ENCODE measurements around the gene ANKRD6. TPM values are rescaled to one million over a fixed set of nuclear protein-coding genes. Genes with fewer than 3 reads are reported as not detected.

Gene ANKRD6
- polyA plus RNA-seq, 1 of the 3 experiments (the other 2 are of a cell fraction) = 2.6 TPM

DNA sequence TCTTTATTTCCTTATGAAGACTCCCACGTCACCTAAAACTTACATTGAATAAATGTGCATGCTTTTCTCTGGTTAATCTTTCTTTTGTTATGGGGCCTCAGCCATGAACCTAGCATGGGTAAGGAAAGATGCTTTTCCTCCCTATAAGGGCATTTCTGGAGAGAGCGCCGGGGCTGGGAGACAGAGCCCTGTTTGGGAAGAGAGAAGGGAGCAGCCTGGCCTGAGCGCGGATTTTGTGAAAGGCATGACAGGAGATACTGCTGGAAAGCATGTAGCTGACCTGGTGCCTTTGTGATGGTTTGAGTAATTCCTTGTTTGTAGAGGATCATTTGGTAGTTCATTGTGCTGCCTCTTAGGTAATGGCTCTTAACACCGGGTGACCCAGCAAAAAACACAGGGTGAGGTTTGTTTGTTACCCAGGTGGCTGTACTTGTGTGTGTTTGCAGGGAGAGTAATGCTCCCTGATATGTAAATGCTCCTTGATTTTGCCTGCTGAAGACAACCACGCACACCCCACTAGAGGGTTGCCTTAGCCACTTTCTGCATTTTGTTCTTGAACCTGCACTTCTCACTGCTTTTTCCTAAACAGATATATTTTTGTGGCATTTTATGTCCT lies 59.2 kb downstream of the ANKRD6 start:
- TF ChIP-seq FOXM1 (IDR thresholded peaks at IDR 0.05; ENCODE audit: low read depth) = no peak
- no peaks in the 10 kb centered on the region for H3K9me2 ChIP-seq
- ChIA-PET CTCF (interaction anchor here (1.2 kb wide), 1 partner anchor 104 kb away, joined by 3 read pairs; no protein-coding TSS in a partner anchor), POLR2A (no interaction called here)
- no peak overlapping the region for H3K4me3 ChIP-seq (ENCODE audit: low read depth in 2 of 2, low read length in 1 of 2)
- peaks cover 0 to 10% of the 10 kb centered on the region in 2 experiments; a peak in 1 of 4 replicates for H3K4me1 ChIP-seq (ENCODE audit: control insufficient read depth in 1 of 2, insufficient read depth in 2 of 2, low read depth in 1 of 2, low read length in 1 of 2)
- H3K9ac ChIP-seq = no peak overlapping the region
- no peak for DNase-seq
- no peaks in the 10 kb centered on the region for H3K36me3 ChIP-seq (replicated peaks in 1 of 2; ENCODE audit: control insufficient read depth in 1 of 2, insufficient read depth in 2 of 2, low read length in 1 of 2)
- peaks cover 2% of the 10 kb centered on the region; the same call in 1 of the 2 replicates for H4K20me1 ChIP-seq (ENCODE audit: insufficient read depth)
- H3K9me3 ChIP-seq = no peaks in the 10 kb centered on the region
- H3K27ac ChIP-seq (ENCODE audit: low read depth in 2 of 2, low read length in 1 of 2) = no peak overlapping the region
- H3K4me2 ChIP-seq = no peak overlapping the region
- no peaks in the 10 kb centered on the region for H3K79me2 ChIP-seq (ENCODE audit: insufficient read depth)
- no peaks in the 10 kb centered on the region for H3F3A ChIP-seq (replicated peaks; ENCODE audit: insufficient read depth)
- no peak overlapping the region for H2AFZ ChIP-seq (ENCODE audit: low read depth)
- 76% methylated on average over 7 of the region's 7 CpGs for WGBS (ENCODE audit: low lambda C conversion rate)
- no peaks in the 10 kb centered on the region for H3K27me3 ChIP-seq (ENCODE audit: insufficient read depth)

DNA sequence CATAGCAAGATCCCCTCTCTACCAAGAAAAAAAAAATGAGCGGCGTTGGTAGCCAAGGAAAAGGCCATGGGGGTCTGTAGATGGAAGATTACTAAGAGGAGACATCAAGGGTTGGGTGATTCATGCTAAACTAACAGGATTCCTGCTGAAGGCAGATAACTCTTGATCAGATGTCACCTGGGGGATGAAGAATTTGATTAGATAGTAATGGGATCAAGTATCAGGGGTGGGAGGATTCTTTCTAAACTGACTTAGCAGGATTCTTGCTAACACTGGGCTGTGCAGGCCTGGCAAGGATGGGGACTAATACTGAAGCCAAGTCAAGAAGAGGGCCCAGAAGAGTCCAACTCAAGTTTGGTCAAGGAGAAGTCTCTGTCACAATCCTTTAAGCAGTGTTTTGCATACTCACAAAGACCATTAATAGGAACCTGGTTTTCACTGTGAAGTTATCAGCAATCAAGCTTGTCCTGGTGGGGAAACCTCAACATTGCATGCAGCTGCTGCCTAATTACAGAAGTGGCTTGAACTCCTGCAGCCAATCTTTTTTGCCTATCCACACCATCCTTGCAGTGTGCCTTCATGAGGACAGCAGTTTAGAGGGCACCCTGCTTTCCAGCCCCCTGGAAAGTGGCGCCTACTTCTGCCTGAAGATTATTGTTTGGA lies 61.3 kb downstream of the ANKRD6 start:
- CTCF ChIA-PET = interaction anchor here (1.2 kb wide), 1 partner anchor 19 kb away, joined by 3 read pairs; no protein-coding TSS in a partner anchor
- no peak for DNase-seq

DNA sequence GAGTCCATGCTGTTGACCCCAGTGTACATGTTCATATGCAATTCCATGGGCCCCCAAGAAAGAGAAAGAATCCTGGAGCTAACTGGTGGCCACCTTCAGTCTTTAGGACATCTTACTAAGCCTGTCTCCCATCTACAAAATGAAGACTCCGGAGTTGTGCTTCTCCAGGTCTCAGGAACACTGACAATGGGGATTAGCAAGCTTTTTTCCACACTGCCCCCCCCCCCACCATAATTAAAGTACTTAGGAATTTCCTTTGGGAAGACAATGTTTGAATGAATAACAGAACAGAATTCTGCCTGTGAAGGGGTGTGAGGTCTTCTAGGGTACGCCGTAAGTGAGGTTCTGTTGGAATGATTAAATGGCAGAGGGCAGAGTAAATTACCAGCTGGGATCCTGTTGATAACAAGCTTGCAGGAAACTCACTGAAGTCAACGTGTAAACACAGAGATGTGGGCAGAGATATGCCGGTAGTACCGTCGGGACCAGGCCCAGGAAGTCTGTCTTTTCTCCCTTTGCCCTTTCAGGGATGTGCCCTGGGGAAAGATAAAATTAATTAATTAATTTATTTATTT lies 63.1 kb downstream of the ANKRD6 start:
- WGBS (ENCODE audit: low lambda C conversion rate) = 61% methylated on average over 7 of the region's 7 CpGs

More for the DNA sequence above, 61.3 kb downstream of the ANKRD6 start:
- Histone ChIP-seq H3K4me2 (no peak overlapping the region), H3K4me1 (ENCODE audit: control insufficient read depth in 1 of 2, insufficient read depth in 2 of 2, low read depth in 1 of 2, low read length in 1 of 2) (peaks cover 0 to 7% of the 10 kb centered on the region in 2 experiments; a peak in 1 of 4 replicates), H2AFZ (ENCODE audit: low read depth) (no peak overlapping the region), H3K9ac (no peak overlapping the region), H3K79me2 (ENCODE audit: insufficient read depth) (no peaks in the 10 kb centered on the region), H3K27ac (ENCODE audit: low read depth in 2 of 2, low read length in 1 of 2) (no peak overlapping the region), H3K27me3 (ENCODE audit: insufficient read depth) (no peaks in the 10 kb centered on the region), H3K9me2 (no peaks in the 10 kb centered on the region), H4K20me1 (ENCODE audit: insufficient read depth) (peaks cover 2% of the 10 kb centered on the region; the same call in 1 of the 2 replicates), H3K36me3 (replicated peaks in 1 of 2; ENCODE audit: control insufficient read depth in 1 of 2, insufficient read depth in 2 of 2, low read length in 1 of 2) (no peaks in the 10 kb centered on the region), H3K9me3 (no peaks in the 10 kb centered on the region), H3K4me3 (ENCODE audit: low read depth in 2 of 2, low read length in 1 of 2) (no peak overlapping the region), H3F3A (replicated peaks; ENCODE audit: insufficient read depth) (no peaks in the 10 kb centered on the region)
- POLR2A ChIA-PET = no interaction called here
- no peak for TF ChIP-seq RAD21 (IDR thresholded peaks at IDR 0.05; ENCODE audit: low read length)
- WGBS (ENCODE audit: low lambda C conversion rate) = 70% methylated on average over 3 of the region's 3 CpGs

More for the DNA sequence above, 63.1 kb downstream of the ANKRD6 start:
- no peak overlapping the region for H3K27ac ChIP-seq (ENCODE audit: low read depth in 2 of 2, low read length in 1 of 2)
- H3K9me2 ChIP-seq = no peaks in the 10 kb centered on the region
- H3F3A ChIP-seq (replicated peaks; ENCODE audit: insufficient read depth) = no peaks in the 10 kb centered on the region
- POLR2A ChIA-PET = interaction anchor here (0.7 kb wide), 1 partner anchor 344 kb away, joined by 4 read pairs; no protein-coding TSS in a partner anchor
- peaks cover 2% of the 10 kb centered on the region; the same call in 1 of the 2 replicates for H4K20me1 ChIP-seq (ENCODE audit: insufficient read depth)
- CTCF ChIA-PET = interaction anchor here (1.0 to 1.3 kb wide), 3 partner anchors 18 to 124 kb away, joined by 3 to 6 read pairs (median 3); no protein-coding TSS in a partner anchor
- H3K4me3 ChIP-seq (ENCODE audit: low read depth in 2 of 2, low read length in 1 of 2) = no peak overlapping the region
- no peak overlapping the region for H3K9ac ChIP-seq
- TF ChIP-seq RCOR1 (IDR thresholded peaks at IDR 0.05; ENCODE audit: low read length) (0 out of 2 replicates have a peak, but pooled peaks have one; percentile 39), RXRA (IDR thresholded peaks at IDR 0.05; ENCODE audit: borderline replicate concordance, low read depth) (no peak), TAF1 (IDR thresholded peaks at IDR 0.05; ENCODE audit: borderline replicate concordance, low read depth, low read length) (no peak), SMC3 (IDR thresholded peaks at IDR 0.05; ENCODE audit: low read depth, low read length) (no peak), GATA2 (CRISPR knock-in tag; IDR thresholded peaks at IDR 0.05) (peak; percentile 26; the same call in 1 of the 2 replicates)
- H3K36me3 ChIP-seq (replicated peaks in 1 of 2; ENCODE audit: control insufficient read depth in 1 of 2, insufficient read depth in 2 of 2, low read length in 1 of 2) = no peaks in the 10 kb centered on the region
- peaks cover 0 to 7% of the 10 kb centered on the region in 2 experiments; a peak in 1 of 4 replicates for H3K4me1 ChIP-seq (ENCODE audit: control insufficient read depth in 1 of 2, insufficient read depth in 2 of 2, low read depth in 1 of 2, low read length in 1 of 2)
- H3K9me3 ChIP-seq = no peaks in the 10 kb centered on the region
- no peak overlapping the region for H3K4me2 ChIP-seq
- no peak overlapping the region for H2AFZ ChIP-seq (ENCODE audit: low read depth)
- peak; percentile 31 for DNase-seq
- H3K27me3 ChIP-seq (ENCODE audit: insufficient read depth) = no peaks in the 10 kb centered on the region
- no peaks in the 10 kb centered on the region for H3K79me2 ChIP-seq (ENCODE audit: insufficient read depth)
